ENCODE measurements around the gene EDN2.

EDN2 gene

GRCh38 chr1:41434306-41434705 lies 50.2 kb downstream of the EDN2 start:
- no peak overlapping the region for H2AFZ ChIP-seq (ENCODE audit: low read depth, low read length, severe bottlenecking)
- H3K9ac ChIP-seq (ENCODE audit: low read length): no peak overlapping the region
- H3F3A ChIP-seq (ENCODE audit: insufficient read depth): no peaks in the 10 kb centered on the region
- no peaks in the 10 kb centered on the region for H3K36me3 ChIP-seq (ENCODE audit: low read length)
- no peaks in the 10 kb centered on the region for H3K79me2 ChIP-seq (ENCODE audit: insufficient read depth, low read length)
- TF ChIP-seq CTCF (IDR thresholded peaks at IDR 0.05; ENCODE audit: insufficient read depth, low read length, poor library complexity, severe bottlenecking) (no peak), EZH2phosphoT487 (conservative IDR thresholded peaks at IDR 0.05; ENCODE audit: low read length) (no peak)
- H4K20me1 ChIP-seq (ENCODE audit: low read depth, low read length): no peaks in the 10 kb centered on the region
- no peak overlapping the region for H3K4me3 ChIP-seq (ENCODE audit: insufficient read depth, low read length, poor library complexity, severe bottlenecking)
- no peaks in the 10 kb centered on the region for H3K27me3 ChIP-seq (ENCODE audit: low read length)
- H3K4me2 ChIP-seq (ENCODE audit: low read depth, low read length, poor library complexity, severe bottlenecking): no peak overlapping the region
- H3K27ac ChIP-seq (ENCODE audit: low read depth, low read length): no peak overlapping the region
- H3K9me3 ChIP-seq (ENCODE audit: insufficient read depth, low read length): no peaks in the 10 kb centered on the region
- H3K9me2 ChIP-seq (replicated peaks; ENCODE audit: insufficient read depth, low read length): no peaks in the 10 kb centered on the region

- Histone ChIP-seq H3K4me3 (ENCODE audit: insufficient read depth, low read length, poor library complexity, severe bottlenecking) (no peak overlapping the region), H3K27me3 (ENCODE audit: low read length) (no peaks in the 10 kb centered on the region), H3K36me3 (ENCODE audit: low read length) (no peaks in the 10 kb centered on the region), H3K9ac (ENCODE audit: low read length) (no peak overlapping the region), H2AFZ (ENCODE audit: low read depth, low read length, severe bottlenecking) (no peak overlapping the region), H3F3A (ENCODE audit: insufficient read depth) (no peaks in the 10 kb centered on the region), H3K27ac (ENCODE audit: low read depth, low read length) (no peak overlapping the region), H3K9me3 (ENCODE audit: insufficient read depth, low read length) (no peaks in the 10 kb centered on the region), H3K79me2 (ENCODE audit: insufficient read depth, low read length) (no peaks in the 10 kb centered on the region), H3K4me2 (ENCODE audit: low read depth, low read length, poor library complexity, severe bottlenecking) (no peak overlapping the region), H3K9me2 (replicated peaks; ENCODE audit: insufficient read depth, low read length) (no peaks in the 10 kb centered on the region), H4K20me1 (ENCODE audit: low read depth, low read length) (no peaks in the 10 kb centered on the region)
- TF ChIP-seq EZH2phosphoT487 (conservative IDR thresholded peaks at IDR 0.05; ENCODE audit: low read length): no peak
- no peak for TF ChIP-seq CTCF (IDR thresholded peaks at IDR 0.05; ENCODE audit: insufficient read depth, low read length, poor library complexity, severe bottlenecking)
Observed at GRCh38 chr1:41433501-41433900, 51.0 kb downstream of the EDN2 start.

GRCh38 chr1:41432481-41433280 lies 51.8 kb downstream of the EDN2 start:
- no peaks in the 10 kb centered on the region for H3K9me2 ChIP-seq (replicated peaks; ENCODE audit: insufficient read depth, low read length)
- no peaks in the 10 kb centered on the region for H3K27me3 ChIP-seq (ENCODE audit: low read length)
- H3K9me3 ChIP-seq (ENCODE audit: insufficient read depth, low read length): no peaks in the 10 kb centered on the region
- no peaks in the 10 kb centered on the region for H3K36me3 ChIP-seq (ENCODE audit: low read length)
- no peaks in the 10 kb centered on the region for H3F3A ChIP-seq (ENCODE audit: insufficient read depth)
- no peak overlapping the region for H3K9ac ChIP-seq (ENCODE audit: low read length)
- TF ChIP-seq EZH2phosphoT487 (conservative IDR thresholded peaks at IDR 0.05; ENCODE audit: low read length): no peak
- peak; percentile 55 for TF ChIP-seq CTCF (IDR thresholded peaks at IDR 0.05; ENCODE audit: insufficient read depth, low read length, poor library complexity, severe bottlenecking)
- no peak overlapping the region for H3K4me2 ChIP-seq (ENCODE audit: low read depth, low read length, poor library complexity, severe bottlenecking)
- no peak overlapping the region for H3K27ac ChIP-seq (ENCODE audit: low read depth, low read length)
- H3K79me2 ChIP-seq (ENCODE audit: insufficient read depth, low read length): no peaks in the 10 kb centered on the region
- H4K20me1 ChIP-seq (ENCODE audit: low read depth, low read length): no peaks in the 10 kb centered on the region
- H2AFZ ChIP-seq (ENCODE audit: low read depth, low read length, severe bottlenecking): no peak overlapping the region
- no peak overlapping the region for H3K4me3 ChIP-seq (ENCODE audit: insufficient read depth, low read length, poor library complexity, severe bottlenecking)
